ENCODE results near the gene EYA2.

DNA sequence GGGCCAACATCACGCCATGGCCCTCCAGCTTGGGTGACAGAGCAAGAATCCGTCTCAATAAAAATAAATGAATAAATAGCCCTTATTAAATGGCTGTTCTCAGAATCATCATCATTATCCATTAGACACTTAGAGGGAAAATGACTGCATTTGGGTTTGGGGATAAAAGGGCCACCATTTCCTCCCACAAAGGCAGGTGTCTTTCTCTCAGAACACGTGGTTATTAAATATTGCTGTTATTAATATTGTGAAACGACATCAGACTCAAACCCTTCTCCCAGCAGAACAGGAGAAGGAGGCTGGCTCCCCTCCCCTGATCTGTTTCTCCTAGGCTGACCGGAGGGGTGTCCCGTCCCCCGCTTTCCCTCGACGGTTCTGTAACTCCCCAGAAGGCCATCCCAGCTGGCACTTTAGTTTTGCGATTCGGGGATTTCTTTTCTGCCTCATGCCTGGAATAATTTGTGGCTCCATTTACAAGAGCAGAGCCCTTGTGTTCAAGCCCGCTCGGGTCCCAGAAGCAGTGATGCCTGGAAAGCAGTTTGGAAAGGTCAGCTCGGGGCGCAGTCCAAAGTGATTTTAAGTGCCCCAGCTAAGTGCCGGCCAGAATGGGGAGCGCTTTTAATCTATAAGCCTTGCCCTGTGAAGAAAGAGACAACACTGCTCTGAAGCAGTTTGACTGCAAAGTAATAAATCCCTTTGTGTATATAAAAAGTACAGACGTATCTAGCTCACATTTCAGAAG lies 41.9 kb downstream of the EYA2 start:
- TF ChIP-seq, protein P1, sequence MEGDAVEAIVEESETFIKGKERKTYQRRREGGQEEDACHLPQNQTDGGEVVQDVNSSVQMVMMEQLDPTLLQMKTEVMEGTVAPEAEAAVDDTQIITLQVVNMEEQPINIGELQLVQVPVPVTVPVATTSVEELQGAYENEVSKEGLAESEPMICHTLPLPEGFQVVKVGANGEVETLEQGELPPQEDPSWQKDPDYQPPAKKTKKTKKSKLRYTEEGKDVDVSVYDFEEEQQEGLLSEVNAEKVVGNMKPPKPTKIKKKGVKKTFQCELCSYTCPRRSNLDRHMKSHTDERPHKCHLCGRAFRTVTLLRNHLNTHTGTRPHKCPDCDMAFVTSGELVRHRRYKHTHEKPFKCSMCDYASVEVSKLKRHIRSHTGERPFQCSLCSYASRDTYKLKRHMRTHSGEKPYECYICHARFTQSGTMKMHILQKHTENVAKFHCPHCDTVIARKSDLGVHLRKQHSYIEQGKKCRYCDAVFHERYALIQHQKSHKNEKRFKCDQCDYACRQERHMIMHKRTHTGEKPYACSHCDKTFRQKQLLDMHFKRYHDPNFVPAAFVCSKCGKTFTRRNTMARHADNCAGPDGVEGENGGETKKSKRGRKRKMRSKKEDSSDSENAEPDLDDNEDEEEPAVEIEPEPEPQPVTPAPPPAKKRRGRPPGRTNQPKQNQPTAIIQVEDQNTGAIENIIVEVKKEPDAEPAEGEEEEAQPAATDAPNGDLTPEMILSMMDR (conservative IDR thresholded peaks at IDR 0.05; ENCODE audit: low read length): no peak
- TF ChIP-seq EZH2phosphoT487 (IDR thresholded peaks at IDR 0.05; ENCODE audit: borderline replicate concordance): no peak

All from Loucy (cell line).